Naive thymus-derived CD8-positive, alpha-beta T cell (primary cell): Measurements from ENCODE around the gene GPC6. TPM values are rescaled to one million over a fixed set of nuclear protein-coding genes. Genes with fewer than 3 reads are reported as not detected.

Experiments
- ATAC-seq, 2 donors: fragments of 150-1000 bp; cut with Tn5 transposase in 1 of 2; sonication (Bioruptor Pico), chemical (Tn5 transposase) in 1 of 2; 1 replicate in 1 of 2; 2 replicates in 1 of 2; pipeline ENCODE4 v1.10.0; 2021; ENCODE audit warnings: mild to moderate bottlenecking in 2 of 2, moderate library complexity in 2 of 2
- POLR2A ChIA-PET: fragments of 350-600 bp; sonication (Branson Sonifier 250); formaldehyde crosslinking; loops from one replicate; lab custom pipeline; 2021; ENCODE audit warnings: antibody characterized with exemption; lab: Charles Lee
- DNase-seq, 10 donors: peaks; one replicate each; pipeline versions ENCODE4 v3.0.0 to v3.0.0-alpha.2; 2020 to 2022
- H3K27ac Mint-ChIP-seq, 10 donors: one replicate each; pipeline ENCODE4 v1.8.0; 2020 to 2022; ENCODE audit warnings: mild to moderate bottlenecking in 10 of 10, mixed read lengths in 10 of 10, moderate library complexity in 4 of 10, inconsistent platforms in 1 of 10
- H3K27me3 Mint-ChIP-seq, 5 donors: one replicate each; pipeline ENCODE4 v1.8.0; 2021 to 2022; ENCODE audit warnings: mixed read lengths in 5 of 5
- H3K36me3 Mint-ChIP-seq, 3 donors: one replicate each; pipeline ENCODE4 v1.8.0; 2020 to 2022; ENCODE audit warnings: mixed read lengths in 3 of 3, mild to moderate bottlenecking in 2 of 3, inconsistent platforms in 1 of 3
- H3K4me1 Mint-ChIP-seq, 4 donors: one replicate each; pipeline ENCODE4 v1.8.0; 2021 to 2022; ENCODE audit warnings: mixed read lengths in 4 of 4
- H3K4me3 Mint-ChIP-seq, 10 donors: one replicate each; pipeline ENCODE4 v1.8.0; 2020 to 2022; ENCODE audit warnings: mild to moderate bottlenecking in 10 of 10, mixed read lengths in 10 of 10, moderate library complexity in 6 of 10, inconsistent platforms in 1 of 10
- H3K9me3 Mint-ChIP-seq, 9 donors: one replicate each; pipeline ENCODE4 v1.8.0; 2020 to 2022; ENCODE audit warnings: mixed read lengths in 9 of 9, mild to moderate bottlenecking in 3 of 9, inconsistent platforms in 1 of 9, moderate library complexity in 1 of 9
- polyA plus RNA-seq, 3 donors: library from polyadenylated mRNA; unstranded; fragments of 300-500 nt; fragmentation: Illumina TruSeq; gene quantifications; one replicate each; pipeline ENCODE4 v1.2.3, GENCODE V29; 2021
- total RNA-seq, 8 experiments: library from RNA in 2 of 8; stranded (reverse) in 2 of 8; gene quantifications; one replicate each; pipeline ENCODE4 v1.2.3 and lab custom pipeline; 2021 to 2026

The GPC6 gene
- total and polyA plus RNA-seq, 5 experiments from 2014 or later = not detected

DNA sequence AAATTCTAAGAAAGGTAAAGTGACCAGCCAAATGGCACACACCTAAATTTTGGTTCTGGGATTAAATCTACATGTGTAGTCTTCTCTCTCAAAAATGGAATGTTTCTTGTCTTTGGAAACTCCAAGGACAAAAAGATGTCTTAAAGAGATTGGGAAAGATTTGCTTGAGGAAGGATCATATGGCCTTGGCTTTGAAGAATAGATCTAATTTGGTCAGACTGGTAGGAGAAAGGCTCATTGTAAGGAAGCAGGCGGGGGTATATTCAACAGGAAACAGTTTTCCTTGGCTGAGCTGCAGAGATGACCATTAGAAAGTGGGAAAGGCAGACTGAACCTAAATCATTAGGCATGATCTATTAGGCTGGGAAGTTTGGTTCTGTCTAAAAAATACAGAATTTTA lies 887.6 kb downstream of the GPC6 start:
- ATAC-seq = no peak
- POLR2A ChIA-PET = interaction anchor here (0.6 kb wide), 1 partner anchor 39 kb away, joined by 3 read pairs; no protein-coding TSS in a partner anchor
- no peaks in the 10 kb centered on the region for H3K36me3 Mint-ChIP-seq
- H3K27ac Mint-ChIP-seq = no peak overlapping the region
- no peak for DNase-seq
- H3K27me3 Mint-ChIP-seq = peaks cover under 1 to 6% (median 2%) of the 10 kb centered on the region in 5 donors
- H3K4me1 Mint-ChIP-seq = peaks cover 0 to 2% (median 0%) of the 10 kb centered on the region in 4 donors
- H3K9me3 Mint-ChIP-seq = no peaks in the 10 kb centered on the region
- no peak overlapping the region for H3K4me3 Mint-ChIP-seq

DNA sequence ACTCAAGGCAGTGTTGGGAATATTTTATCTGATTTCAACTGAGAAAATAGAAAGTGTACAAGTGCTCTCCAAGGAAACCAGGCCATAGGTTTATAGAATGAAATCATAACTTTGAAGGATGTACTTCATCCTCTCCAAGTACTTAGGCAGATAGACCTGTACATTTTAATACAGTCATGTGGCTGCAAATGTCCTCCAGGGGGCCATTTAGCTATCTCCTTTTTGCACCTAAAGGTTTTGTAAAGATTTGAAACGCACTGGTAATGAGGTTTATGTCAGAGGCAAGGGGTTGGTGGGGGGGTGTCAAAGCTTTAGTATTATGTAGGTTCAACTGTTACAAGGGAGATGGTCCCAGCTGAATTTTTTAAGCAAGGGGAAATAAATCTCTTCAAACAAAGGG lies 888.4 kb downstream of the GPC6 start:
- no peaks in the 10 kb centered on the region for H3K36me3 Mint-ChIP-seq
- ATAC-seq (no peak), DNase-seq (peak in 1 of 10 donors; percentile 2)
- H3K27ac Mint-ChIP-seq = no peak overlapping the region
- peaks cover 1 to 9% (median 4%) of the 10 kb centered on the region in 5 donors for H3K27me3 Mint-ChIP-seq
- peaks cover 0 to 2% (median 0%) of the 10 kb centered on the region in 4 donors for H3K4me1 Mint-ChIP-seq
- H3K9me3 Mint-ChIP-seq = no peaks in the 10 kb centered on the region
- POLR2A ChIA-PET = no interaction called here
- no peak overlapping the region for H3K4me3 Mint-ChIP-seq

DNA sequence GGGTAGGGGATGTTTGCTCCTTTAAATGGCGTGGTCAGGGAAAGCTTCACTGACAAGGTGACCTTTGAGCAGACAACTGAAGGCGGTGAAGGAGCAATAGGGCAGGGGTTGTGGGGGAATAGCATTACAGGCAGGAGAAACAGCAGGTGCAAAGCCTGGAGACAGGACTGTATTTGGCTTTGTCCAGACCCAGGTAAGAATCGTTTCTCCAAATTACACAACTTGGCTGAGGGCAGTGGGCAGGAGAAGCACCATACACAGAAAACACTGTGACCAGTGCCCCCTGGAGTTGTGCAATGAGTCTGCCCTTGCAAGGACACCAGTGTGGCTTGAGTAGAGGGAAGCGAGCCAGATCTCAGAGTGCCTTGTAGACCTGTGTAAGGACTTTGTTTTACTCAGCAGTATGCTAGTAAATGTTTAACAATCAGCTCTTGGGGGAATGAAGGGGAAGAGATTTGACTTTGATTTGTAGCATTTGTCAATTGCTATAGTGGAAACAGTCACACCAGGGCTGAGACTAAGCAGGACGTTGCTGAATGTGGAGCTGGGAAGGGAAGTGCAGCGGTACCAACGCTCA lies 892.8 kb downstream of the GPC6 start:
- no peak overlapping the region for H3K27ac Mint-ChIP-seq
- ATAC-seq = no peak
- no peaks in the 10 kb centered on the region for H3K9me3 Mint-ChIP-seq
- H3K27me3 Mint-ChIP-seq = peaks cover 3 to 8% (median 8%) of the 10 kb centered on the region in 5 donors
- H3K4me3 Mint-ChIP-seq = no peak overlapping the region
- no peaks in the 10 kb centered on the region for H3K36me3 Mint-ChIP-seq
- no peak for DNase-seq
- no peaks in the 10 kb centered on the region for H3K4me1 Mint-ChIP-seq
- POLR2A ChIA-PET = no interaction called here

DNA sequence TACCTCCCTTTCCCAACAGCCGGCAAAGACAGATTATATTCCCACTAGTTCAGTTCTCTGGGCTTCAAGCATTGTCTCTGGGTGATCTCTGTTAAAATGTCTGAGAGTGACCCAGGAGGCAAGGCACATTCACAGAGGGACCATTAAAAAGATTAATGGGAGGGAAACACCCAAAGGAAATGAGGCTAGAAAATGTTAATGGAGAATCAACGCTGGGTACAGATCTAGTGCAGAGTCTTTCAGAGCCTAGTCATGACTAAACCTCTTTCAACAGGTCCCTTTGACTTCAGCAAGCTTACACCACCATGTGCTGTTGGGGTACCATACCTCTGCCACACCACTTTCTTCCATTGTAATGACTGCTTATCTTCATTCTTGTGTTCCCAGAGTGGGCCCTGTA lies 894.3 kb downstream of the GPC6 start:
- Mint-ChIP-seq H3K36me3 (no peaks in the 10 kb centered on the region), H3K27ac (peak overlapping the region in 1 of 10 donors; percentile 11), H3K27me3 (peaks cover 3 to 8% (median 8%) of the 10 kb centered on the region in 5 donors), H3K4me1 (no peaks in the 10 kb centered on the region), H3K9me3 (no peaks in the 10 kb centered on the region), H3K4me3 (no peak overlapping the region)
- POLR2A ChIA-PET = no interaction called here
- DNase-seq (no peak), ATAC-seq (no peak)

DNA sequence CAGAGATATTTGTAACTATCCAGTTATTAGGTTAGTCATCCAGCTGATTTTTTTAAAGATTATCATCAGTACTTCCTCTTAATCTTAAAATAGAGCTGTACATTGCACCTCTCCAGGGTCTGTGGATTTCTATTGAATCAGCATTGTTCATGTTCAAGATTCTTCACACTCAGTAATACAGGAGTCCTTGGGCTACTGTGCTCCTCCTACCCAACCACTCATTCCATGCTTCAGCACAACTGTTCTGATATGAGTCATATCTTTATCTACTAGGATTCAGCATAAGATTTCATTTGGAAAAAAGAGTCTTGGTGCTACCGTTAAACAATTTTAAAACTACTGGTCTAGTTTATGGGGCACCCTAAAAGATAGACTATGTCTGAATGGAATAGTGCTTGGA lies 895.1 kb downstream of the GPC6 start:
- Mint-ChIP-seq H3K4me1 (no peaks in the 10 kb centered on the region), H3K9me3 (no peaks in the 10 kb centered on the region), H3K4me3 (no peak overlapping the region), H3K27me3 (peaks cover 3 to 8% (median 7%) of the 10 kb centered on the region in 5 donors), H3K27ac (no peak overlapping the region), H3K36me3 (no peaks in the 10 kb centered on the region)
- DNase-seq (no peak), ATAC-seq (no peak)
- POLR2A ChIA-PET = no interaction called here

DNA sequence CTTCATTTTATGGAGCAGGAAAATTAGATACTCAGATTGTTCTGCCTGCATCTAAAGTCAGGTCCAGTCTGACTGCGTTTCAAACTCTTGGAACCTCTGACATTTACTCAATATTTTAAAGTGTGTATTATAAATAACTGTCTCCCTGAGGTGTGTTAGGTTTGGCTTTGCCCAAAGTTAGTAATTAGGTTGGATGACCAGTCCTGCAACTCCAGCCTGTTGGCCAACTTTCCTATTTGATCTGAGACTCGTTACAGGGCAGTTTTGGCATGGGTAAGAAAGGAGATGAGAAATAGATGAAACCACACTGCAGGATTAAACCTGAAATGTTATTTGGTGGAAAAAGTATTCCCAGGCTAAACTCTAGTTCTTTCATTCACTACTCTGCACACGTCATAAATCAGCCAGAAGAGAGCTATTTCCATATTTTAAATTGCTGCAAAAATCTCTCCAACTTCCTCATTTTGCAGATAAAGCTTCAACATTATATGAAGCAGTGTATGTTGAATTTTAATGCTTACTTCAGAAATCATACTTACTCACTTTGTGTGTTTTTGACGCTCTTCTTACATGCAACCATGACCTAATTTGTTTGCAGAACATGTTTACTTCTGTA lies 895.8 kb downstream of the GPC6 start:
- POLR2A ChIA-PET = no interaction called here
- no peak for ATAC-seq
- H3K4me3 Mint-ChIP-seq = no peak overlapping the region
- no peaks in the 10 kb centered on the region for H3K4me1 Mint-ChIP-seq
- no peak for DNase-seq
- peaks cover 3 to 8% (median 6%) of the 10 kb centered on the region in 5 donors for H3K27me3 Mint-ChIP-seq
- no peaks in the 10 kb centered on the region for H3K9me3 Mint-ChIP-seq
- no peak overlapping the region for H3K27ac Mint-ChIP-seq
- no peaks in the 10 kb centered on the region for H3K36me3 Mint-ChIP-seq

DNA sequence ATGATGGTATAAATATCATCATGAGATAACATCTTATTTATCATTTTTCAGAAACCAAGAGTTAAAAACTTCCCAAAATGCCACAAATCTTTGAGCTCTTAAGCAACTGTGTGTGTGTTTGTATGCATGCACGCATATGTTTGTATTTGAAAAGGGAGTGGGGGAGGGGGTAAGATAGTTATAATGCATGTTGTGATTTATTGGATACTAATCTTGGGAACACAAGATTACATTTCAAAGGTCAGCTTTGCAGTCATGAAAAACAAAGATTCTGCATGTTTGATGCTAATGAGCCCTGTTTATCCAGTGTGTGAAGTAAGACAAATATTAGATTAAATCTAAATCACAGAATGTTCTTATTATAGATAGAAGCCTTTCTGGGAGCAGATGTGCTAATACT lies 897.0 kb downstream of the GPC6 start:
- Mint-ChIP-seq H3K27ac (no peak overlapping the region), H3K4me1 (no peaks in the 10 kb centered on the region), H3K27me3 (peaks cover 3 to 8% (median 6%) of the 10 kb centered on the region in 5 donors), H3K9me3 (no peaks in the 10 kb centered on the region), H3K36me3 (no peaks in the 10 kb centered on the region), H3K4me3 (no peak overlapping the region)
- DNase-seq (no peak), ATAC-seq (no peak)
- POLR2A ChIA-PET = no interaction called here

DNA sequence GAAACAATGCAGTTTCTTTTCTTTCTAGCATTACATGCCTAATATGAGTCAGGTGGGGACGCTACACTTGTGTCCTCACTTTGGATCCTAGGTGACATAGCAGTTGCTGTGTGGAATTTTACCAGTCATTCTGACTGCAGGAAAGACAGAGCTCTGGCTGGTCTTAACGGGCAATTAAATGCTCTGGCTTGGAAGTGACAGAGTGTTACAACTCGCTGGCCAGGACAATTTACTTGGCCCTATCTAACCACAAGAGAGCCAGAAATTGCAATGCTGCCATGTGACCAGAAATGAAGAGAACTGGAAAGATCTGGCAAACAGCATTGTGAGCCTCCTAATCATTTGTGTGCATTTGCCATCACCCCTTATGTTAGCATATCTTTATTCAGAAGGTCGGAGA lies 901.8 kb downstream of the GPC6 start:
- Mint-ChIP-seq H3K4me1 (no peaks in the 10 kb centered on the region), H3K4me3 (no peak overlapping the region), H3K27me3 (peaks cover 0 to 3% (median 2%) of the 10 kb centered on the region in 5 donors), H3K36me3 (no peaks in the 10 kb centered on the region), H3K27ac (no peak overlapping the region), H3K9me3 (no peaks in the 10 kb centered on the region)
- POLR2A ChIA-PET = no interaction called here
- ATAC-seq = no peak
- no peak for DNase-seq

DNA sequence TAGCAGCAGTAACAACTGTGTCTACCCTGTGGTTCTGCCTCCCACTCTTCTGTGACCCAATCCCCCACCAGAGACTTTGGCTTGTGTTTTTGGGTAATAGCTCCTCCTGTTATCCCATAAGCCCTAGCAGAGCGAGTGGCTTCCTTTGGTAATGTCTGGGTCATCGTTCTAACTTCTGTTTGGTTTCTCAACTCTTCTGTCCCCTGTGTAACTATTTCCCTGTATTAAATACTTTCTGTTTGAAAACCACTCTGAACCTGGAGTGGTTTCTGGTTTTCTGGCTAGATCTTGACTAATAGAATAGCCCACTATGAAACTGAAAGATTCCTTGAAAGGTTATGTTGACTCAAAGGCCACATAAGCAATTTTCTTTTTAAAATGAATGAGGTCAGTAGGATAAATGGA lies 902.9 kb downstream of the GPC6 start:
- POLR2A ChIA-PET = no interaction called here
- no peak for DNase-seq
- Mint-ChIP-seq H3K4me3 (no peak overlapping the region), H3K36me3 (no peaks in the 10 kb centered on the region), H3K27ac (no peak overlapping the region), H3K9me3 (no peaks in the 10 kb centered on the region), H3K4me1 (no peaks in the 10 kb centered on the region), H3K27me3 (no peaks in the 10 kb centered on the region)
- ATAC-seq = no peak

DNA sequence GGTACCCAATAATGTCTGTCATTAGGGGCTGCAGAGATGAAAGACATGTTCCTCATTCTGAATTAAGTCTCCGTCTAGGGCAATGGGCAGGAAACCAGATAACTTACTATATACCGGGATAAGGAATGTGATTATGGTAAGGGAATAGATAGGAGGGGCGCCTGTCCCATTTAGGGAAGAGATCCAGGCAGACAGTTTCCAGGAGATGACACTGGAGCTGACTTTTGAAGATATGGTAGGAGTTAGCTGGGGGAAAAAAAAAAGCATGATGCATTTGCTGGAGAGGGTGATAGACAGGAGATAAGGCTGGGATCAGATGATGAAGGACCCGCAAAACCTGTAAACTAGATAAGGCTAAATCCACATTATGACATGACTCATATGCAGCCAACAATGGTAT lies 912.2 kb downstream of the GPC6 start:
- Mint-ChIP-seq H3K27me3 (no peaks in the 10 kb centered on the region), H3K4me1 (no peaks in the 10 kb centered on the region), H3K27ac (no peak overlapping the region), H3K9me3 (no peaks in the 10 kb centered on the region), H3K4me3 (no peak overlapping the region), H3K36me3 (no peaks in the 10 kb centered on the region)
- POLR2A ChIA-PET = no interaction called here
- no peak for DNase-seq
- no peak for ATAC-seq

DNA sequence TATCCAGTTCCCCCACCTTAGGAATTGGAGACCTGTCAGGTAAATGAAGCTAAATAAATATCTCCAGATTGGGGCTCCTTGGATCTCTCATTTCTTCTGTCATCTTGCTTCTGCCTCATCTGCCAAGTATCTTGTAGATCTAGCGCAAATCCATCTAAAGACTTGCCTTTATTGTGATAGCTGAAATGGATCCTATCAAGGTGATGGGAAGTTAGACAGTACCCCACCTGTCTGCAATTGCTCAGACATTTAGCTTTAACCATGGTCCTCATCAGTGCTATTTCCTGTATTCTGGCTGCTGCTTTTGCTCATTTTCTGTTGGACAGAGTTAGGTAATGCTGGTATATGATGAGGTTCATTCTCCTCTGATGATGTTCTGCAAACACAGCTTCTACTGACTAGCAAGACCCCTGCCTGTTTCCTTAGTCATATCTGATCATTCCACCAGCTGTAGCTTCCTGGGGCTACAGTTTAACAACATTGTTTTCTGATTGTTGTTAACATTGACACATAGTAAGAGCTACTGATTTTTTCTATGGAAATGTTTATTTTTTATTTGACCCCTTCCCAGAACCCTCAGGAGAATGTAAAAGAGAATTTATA lies 912.9 kb downstream of the GPC6 start:
- no peaks in the 10 kb centered on the region for H3K36me3 Mint-ChIP-seq
- ATAC-seq (no peak), DNase-seq (no peak)
- H3K9me3 Mint-ChIP-seq = no peaks in the 10 kb centered on the region
- H3K4me1 Mint-ChIP-seq = no peaks in the 10 kb centered on the region
- H3K27me3 Mint-ChIP-seq = no peaks in the 10 kb centered on the region
- POLR2A ChIA-PET = no interaction called here
- H3K4me3 Mint-ChIP-seq = no peak overlapping the region
- H3K27ac Mint-ChIP-seq = peak overlapping the region in 1 of 10 donors; percentile 1

DNA sequence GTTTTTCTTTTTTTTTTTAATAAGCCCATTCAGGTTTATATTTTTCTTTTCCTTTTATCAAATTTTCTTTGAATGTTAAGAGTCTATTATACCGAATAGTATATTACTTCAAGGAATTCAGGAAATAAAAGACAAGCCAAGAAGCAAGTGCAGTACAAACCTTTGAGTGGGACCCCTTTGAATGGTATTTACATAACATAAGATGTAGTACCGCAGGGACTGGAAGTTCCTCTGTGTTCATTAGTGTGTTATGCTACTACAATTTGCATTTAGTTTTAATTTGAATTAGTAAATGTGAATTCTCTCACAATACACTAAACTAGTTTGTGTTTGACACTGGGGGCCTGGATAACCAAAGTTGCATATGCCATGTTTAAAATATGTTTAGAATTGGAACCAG lies 913.4 kb downstream of the GPC6 start:
- H3K27me3 Mint-ChIP-seq = no peaks in the 10 kb centered on the region
- POLR2A ChIA-PET = no interaction called here
- ATAC-seq = no peak

DNA sequence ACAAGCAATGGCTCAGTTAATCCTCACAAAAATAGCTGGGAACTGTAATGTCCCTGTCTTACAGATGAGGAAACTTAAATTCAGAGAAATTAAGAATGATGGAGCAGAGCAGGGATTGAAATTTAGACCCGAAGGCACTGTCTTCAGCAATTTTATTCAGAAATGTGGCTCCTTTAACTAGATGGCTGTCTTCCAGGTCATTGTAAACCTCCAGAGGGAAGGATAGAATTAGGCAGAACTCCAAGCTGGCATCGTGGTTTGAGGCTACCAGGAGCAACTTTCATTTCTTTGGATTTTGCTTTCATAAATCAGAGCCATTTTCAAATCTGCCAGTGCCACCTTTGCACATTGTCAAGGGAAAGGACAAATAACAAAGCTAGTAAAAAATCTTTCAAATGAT lies 913.9 kb downstream of the GPC6 start:
- no peaks in the 10 kb centered on the region for H3K4me1 Mint-ChIP-seq
- DNase-seq (no peak), ATAC-seq (no peak)
- H3K4me3 Mint-ChIP-seq = no peak overlapping the region
- H3K36me3 Mint-ChIP-seq = no peaks in the 10 kb centered on the region
- H3K27me3 Mint-ChIP-seq = no peaks in the 10 kb centered on the region
- H3K9me3 Mint-ChIP-seq = no peaks in the 10 kb centered on the region
- H3K27ac Mint-ChIP-seq = no peak overlapping the region
- POLR2A ChIA-PET = no interaction called here

More for the DNA sequence above, 913.4 kb downstream of the GPC6 start:
- Mint-ChIP-seq H3K9me3 (no peaks in the 10 kb centered on the region), H3K36me3 (no peaks in the 10 kb centered on the region), H3K27ac (peak overlapping the region in 1 of 10 donors; percentile 1), H3K4me3 (no peak overlapping the region), H3K4me1 (no peaks in the 10 kb centered on the region)
- no peak for DNase-seq
